Kasumi-1 (cell line): ENCODE results near the gene SLC34A1.
"Not testable (repeated sequence)": the region's sequence is repeated elsewhere in the genome, so short reads cannot be mapped to it uniquely, and the experiment has no call there.

Experiments
- DNase-seq, 2 experiments: peaks; one replicate each; lab custom pipeline; 2025; lab: John Stamatoyannopoulos, UW

Gene SLC34A1

GRCh38 chr5:177355162-177355867 lies 28.9 kb upstream of the SLC34A1 start:
- no peak for DNase-seq

- DNase-seq, result no peak
Measured at GRCh38 chr5:177355868-177356168, 28.4 kb upstream of the SLC34A1 start.

- DNase-seq, result peak in 1 of 2 experiments; percentile 28
Measured at GRCh38 chr5:177356746-177357145, 27.5 kb upstream of the SLC34A1 start.

GRCh38 chr5:177357146-177357458 lies 27.1 kb upstream of the SLC34A1 start:
- no peak for DNase-seq

- DNase-seq, result peak; percentile 96
Measured at GRCh38 chr5:177357459-177358351, 26.5 kb upstream of the SLC34A1 start, which contains the start of gene RGS14. Gene RGS14 (plus strand): TSS chr5:177357924. CDS start chr5:177358025, 101 bp downstream.

- DNase-seq, result no peak
Measured at GRCh38 chr5:177358370-177358819, 25.8 kb upstream of the SLC34A1 start.

GRCh38 chr5:177359451-177359851 lies 24.8 kb upstream of the SLC34A1 start:
- DNase-seq, result no peak

DNA sequence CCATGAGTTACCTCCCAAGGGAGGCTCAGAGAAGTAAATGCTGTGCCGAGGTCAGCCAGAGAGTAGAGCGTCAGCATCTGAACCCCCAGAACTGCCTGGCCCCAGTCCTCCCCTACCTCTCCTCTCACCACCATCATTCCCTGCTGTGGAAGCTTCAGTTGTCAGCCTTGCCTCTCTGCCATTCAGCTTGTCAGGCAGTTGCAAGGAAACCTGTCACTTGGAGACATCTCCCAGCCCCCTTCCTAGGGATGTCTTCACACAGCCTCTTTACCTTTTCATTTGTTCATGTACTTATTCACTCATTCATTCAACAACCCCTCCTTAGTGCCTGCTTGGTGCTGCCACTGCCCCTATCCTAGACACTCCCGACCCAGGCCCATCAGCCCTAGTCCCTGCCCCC lies 24.4 kb upstream of the SLC34A1 start:
- DNase-seq, result no peak

GRCh38 chr5:177360740-177361139 lies 23.5 kb upstream of the SLC34A1 start:
- DNase-seq, result not testable (repeated sequence)

DNA sequence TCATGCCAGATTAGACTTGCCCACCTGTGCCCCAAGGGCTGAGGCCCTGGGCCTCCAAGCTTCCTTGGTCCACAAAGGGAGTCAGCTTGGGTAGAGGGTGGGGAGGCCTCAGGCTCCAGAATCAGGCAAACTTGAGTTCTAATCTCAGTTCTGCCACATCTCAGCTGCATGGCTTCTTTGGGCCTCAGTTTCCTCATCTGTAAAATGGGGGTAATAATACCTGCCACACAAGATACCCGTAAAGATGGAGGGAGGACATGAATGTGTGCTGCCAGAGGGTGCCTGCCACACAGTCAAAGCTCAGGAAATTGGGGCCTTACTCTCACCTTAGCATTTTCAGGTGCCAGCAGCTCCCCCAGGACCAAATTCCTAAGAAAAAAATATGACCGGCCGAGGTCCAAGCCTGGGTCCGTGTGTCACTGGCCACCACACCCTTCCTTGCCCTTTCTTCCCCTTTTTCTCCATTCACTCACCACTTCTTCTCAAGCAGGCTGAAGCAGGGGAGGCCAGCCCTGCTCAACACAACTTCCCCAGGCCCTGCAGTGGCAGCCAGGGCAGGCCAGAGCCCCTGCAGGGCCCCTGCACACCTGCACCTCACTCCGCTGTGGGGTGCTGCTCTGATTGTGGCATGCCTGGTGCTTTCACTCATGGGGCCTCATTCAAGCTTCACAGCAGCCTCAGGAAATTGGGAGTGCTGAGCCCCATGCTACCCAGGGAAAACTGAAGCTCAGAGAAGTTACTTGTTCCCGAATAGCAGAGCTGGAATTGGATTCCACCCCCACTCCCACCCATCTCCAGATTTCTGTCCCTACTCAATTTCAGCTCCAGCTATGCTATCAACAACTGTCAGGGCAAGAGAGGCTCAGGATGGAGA lies 22.6 kb upstream of the SLC34A1 start:
- peak in 1 of 2 experiments; percentile 34 for DNase-seq

DNA sequence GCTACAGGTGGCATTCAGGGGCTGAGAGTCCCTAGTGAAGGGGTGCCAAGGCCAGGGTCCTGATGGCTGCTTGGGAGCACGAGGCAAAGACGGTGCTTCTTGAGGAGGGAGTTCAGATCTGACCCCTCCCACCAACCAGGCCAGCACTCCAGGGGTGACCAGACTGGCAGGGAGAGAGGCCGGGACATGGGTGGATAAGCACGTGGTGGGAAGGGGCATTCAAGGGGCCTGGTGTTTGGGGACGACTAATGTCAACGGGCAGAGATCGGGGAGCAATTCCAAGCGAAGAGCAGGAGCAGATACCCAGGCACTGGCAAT lies 22.0 kb upstream of the SLC34A1 start:
- no peak for DNase-seq

GRCh38 chr5:177362610-177363507 lies 21.4 kb upstream of the SLC34A1 start:
- DNase-seq, result peak in 1 of 2 experiments; percentile 38

DNA sequence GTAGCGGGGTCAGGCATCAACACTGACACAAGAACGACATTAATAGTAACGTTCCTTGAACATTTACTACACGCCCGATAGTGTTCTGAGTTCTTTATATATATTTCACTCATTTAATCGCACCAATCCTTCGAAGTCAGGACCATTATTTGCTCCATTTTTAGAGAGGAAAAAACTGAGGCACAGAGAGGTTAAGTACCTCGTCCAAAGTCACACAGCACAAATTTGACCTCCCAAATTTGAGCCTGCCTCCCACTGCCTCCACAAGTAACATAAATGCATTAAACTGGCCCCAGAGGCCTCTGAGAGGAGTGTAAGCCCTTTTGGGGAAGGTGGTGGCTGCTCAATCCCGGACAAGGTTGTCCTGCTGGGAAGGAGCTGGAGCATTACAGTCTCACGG lies 20.7 kb upstream of the SLC34A1 start:
- no peak for DNase-seq

- DNase-seq, result no peak
Measured at GRCh38 chr5:177364159-177364962, 19.9 kb upstream of the SLC34A1 start.

GRCh38 chr5:177365845-177366527 lies 18.2 kb upstream of the SLC34A1 start:
- no peak for DNase-seq

DNA sequence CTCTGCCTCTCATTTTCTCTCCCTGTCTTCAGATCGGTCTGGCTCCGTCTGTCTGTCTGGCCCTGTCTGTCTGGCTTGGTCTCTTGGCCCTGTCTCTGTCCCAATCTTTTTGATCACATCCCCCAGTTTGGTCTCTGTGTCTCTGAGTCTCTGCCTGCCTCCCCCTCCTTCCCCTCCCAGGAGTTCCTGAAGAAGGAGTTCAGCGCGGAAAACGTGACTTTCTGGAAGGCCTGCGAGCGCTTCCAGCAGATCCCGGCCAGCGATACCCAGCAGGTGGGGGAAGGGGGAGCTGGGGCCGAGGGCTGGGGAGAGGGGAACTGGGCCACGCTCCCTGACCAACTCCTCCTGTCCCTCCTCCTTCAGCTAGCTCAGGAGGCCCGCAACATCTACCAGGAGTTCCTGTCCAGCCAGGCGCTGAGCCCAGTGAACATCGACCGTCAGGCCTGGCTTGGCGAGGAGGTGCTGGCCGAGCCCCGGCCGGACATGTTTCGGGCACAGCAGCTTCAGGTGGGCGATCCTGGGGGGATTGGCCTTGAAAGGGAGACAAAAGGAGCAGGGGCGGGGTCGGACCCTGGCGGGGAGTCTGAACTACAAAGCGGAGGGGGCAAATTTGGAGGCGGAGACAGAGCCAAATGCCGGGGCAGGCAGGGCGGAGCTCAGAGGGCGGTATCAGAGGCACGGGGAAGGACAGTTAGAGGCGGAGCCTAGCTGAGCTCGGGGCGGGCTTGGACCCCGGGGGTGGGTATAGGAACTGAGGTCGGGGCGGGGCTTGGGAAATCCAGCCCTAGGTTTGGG lies 17.5 kb upstream of the SLC34A1 start:
- peak; percentile 92 for DNase-seq

DNA sequence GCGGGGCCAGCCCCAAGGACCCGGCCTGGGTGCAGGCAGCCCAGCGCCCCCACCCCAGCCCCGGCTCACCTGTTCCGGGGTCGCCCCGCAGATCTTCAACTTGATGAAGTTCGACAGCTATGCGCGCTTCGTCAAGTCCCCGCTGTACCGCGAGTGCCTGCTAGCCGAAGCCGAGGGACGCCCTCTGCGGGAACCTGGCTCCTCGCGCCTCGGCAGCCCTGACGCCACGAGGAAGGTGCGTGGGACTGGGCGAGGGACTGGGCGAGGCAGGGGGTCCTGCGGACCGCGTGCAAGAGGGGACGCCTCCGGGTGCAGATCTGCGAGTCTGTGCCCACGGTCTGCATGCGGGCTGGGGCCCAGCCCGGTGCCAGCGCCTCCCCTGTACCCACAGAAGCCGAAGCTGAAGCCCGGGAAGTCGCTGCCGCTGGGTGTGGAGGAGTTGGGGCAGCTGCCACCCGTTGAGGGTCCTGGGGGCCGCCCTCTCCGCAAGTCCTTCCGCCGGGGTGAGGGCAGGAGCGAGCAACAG lies 16.8 kb upstream of the SLC34A1 start:
- peak in 1 of 2 experiments; percentile 71 for DNase-seq

GRCh38 chr5:177367981-177368868 lies 16.0 kb upstream of the SLC34A1 start:
- no peak for DNase-seq
